Keratinocyte (primary cell): ENCODE results near the gene GABRB2. TPM values are rescaled to one million over a fixed set of nuclear protein-coding genes. Genes with fewer than 3 reads are reported as not detected.

Experiments used
- DNase-seq: peaks from one replicate; pipeline ENCODE4 v3.0.0-alpha.2; 2011; ENCODE audit warnings: low read depth, missing footprints, low spot score
- FAIRE-seq: peaks from 2 replicates; lab custom pipeline; 2011; peaks lifted over from hg19 to GRCh38; lab: Jason Lieb, UNC
- H2AFZ ChIP-seq: 2 replicates; pipeline ENCODE4 v1.6.0; 2012; ENCODE audit warnings: low read length, control low read depth, inconsistent platforms; ENCODE audit not compliant: control insufficient read depth
- H3K27ac ChIP-seq: 2 replicates; pipeline ENCODE4 v1.5.1; 2011; ENCODE audit warnings: low read length; ENCODE audit not compliant: control insufficient read depth, insufficient read depth
- H3K27me3 ChIP-seq: 3 replicates; pipeline ENCODE4 v1.6.0; 2011; ENCODE audit warnings: low read length; ENCODE audit not compliant: control insufficient read depth, insufficient read depth; ENCODE audit errors: extremely low read depth
- H3K36me3 ChIP-seq, 2 experiments: 2 replicates in 1 of 2; 3 replicates in 1 of 2; pipeline ENCODE4 v1.5.1; 2011; ENCODE audit warnings: low read length in 2 of 2, mild to moderate bottlenecking in 1 of 2; ENCODE audit not compliant: control insufficient read depth in 2 of 2, insufficient read depth in 2 of 2; ENCODE audit errors: extremely low read depth in 1 of 2
- H3K4me1 ChIP-seq: 3 replicates; pipeline ENCODE4 v1.5.1; 2011; ENCODE audit warnings: low read length; ENCODE audit not compliant: control insufficient read depth, insufficient read depth; ENCODE audit errors: extremely low read depth
- H3K4me2 ChIP-seq: 3 replicates; pipeline ENCODE4 v1.6.0; 2011; ENCODE audit warnings: low read depth, low read length; ENCODE audit not compliant: control insufficient read depth, insufficient read depth; ENCODE audit errors: extremely low read depth
- H3K4me3 ChIP-seq, 3 experiments: fragments of 200-600 bp in 1 of 3; sonication (generic) in 1 of 3; 2 replicates in 2 of 3; 3 replicates in 1 of 3; pipeline ENCODE4 v1.5.1; 2011 to 2016; ENCODE audit warnings: low read length in 3 of 3, mild to moderate bottlenecking in 3 of 3, control low read depth in 2 of 3, inconsistent platforms in 1 of 3, low read depth in 1 of 3, mixed read lengths in 1 of 3, mixed run types in 1 of 3, moderate library complexity in 1 of 3; ENCODE audit not compliant: control insufficient read depth in 2 of 3, insufficient read depth in 2 of 3; ENCODE audit errors: extremely low read depth in 1 of 3
- H3K79me2 ChIP-seq: 2 replicates; pipeline ENCODE4 v1.6.0; 2012; ENCODE audit warnings: low read length; ENCODE audit not compliant: control insufficient read depth, insufficient read depth
- H3K9ac ChIP-seq: 3 replicates; pipeline ENCODE4 v1.6.0; 2011; ENCODE audit warnings: low read length; ENCODE audit not compliant: control insufficient read depth, insufficient read depth; ENCODE audit errors: extremely low read depth
- H3K9me1 ChIP-seq: 3 replicates; pipeline ENCODE4 v1.6.0; 2011; ENCODE audit warnings: low read length; ENCODE audit not compliant: control insufficient read depth, insufficient read depth; ENCODE audit errors: extremely low read depth
- H3K9me3 ChIP-seq: 2 replicates; pipeline ENCODE4 v1.5.1; 2012; ENCODE audit warnings: low read depth, low read length; ENCODE audit not compliant: control insufficient read depth
- H4K20me1 ChIP-seq: 3 replicates; pipeline ENCODE4 v1.6.0; 2011; ENCODE audit warnings: low read length; ENCODE audit not compliant: control insufficient read depth, insufficient read depth; ENCODE audit errors: extremely low read depth
- CTCF ChIP-seq, 3 experiments: IDR thresholded peaks in 1 of 3; conservative IDR thresholded peaks in 1 of 3; optimal IDR thresholded peaks in 1 of 3; 2 replicates in 2 of 3; 3 replicates in 1 of 3; pipeline versions ENCODE3 to v1.5.1; 2011; ENCODE audit warnings: low read length in 3 of 3, mild to moderate bottlenecking in 3 of 3, moderate library complexity in 2 of 3, control low read depth in 1 of 3, inconsistent platforms in 1 of 3; ENCODE audit not compliant: insufficient read depth in 2 of 3; ENCODE audit errors: extremely low read depth in 1 of 3
- EZH2 ChIP-seq: IDR thresholded peaks from one replicate; pipeline ENCODE4 v1.6.1; 2012; ENCODE audit warnings: inconsistent platforms, mild to moderate bottlenecking, low read length, moderate library complexity
- dilution Hi-C: fragments of 300-500 bp; cut with MboI; formaldehyde crosslinking; loops from one replicate; pipeline ENCODE4 v1.7.0; 2020; ENCODE audit warnings: low sequenced_read_pairs; ENCODE audit not compliant: extremely low pct_ligation_motif_present
- polyA plus RNA-seq, 5 experiments: library from polyadenylated mRNA; depleted of rRNA in 3 of 5; stranded (reverse) in 3 of 5; stranded (forward) in 1 of 5; unstranded in 1 of 5; fragments of >200 nt; gene quantifications; 1 replicate in 1 of 5; 2 replicates in 3 of 5; 3 replicates in 1 of 5; pipeline versions ENCODE4 v1.2.1 to v1.2.3, GENCODE V29; 2011 to 2012; ENCODE audit warnings: missing spikeins in 2 of 5, low read depth in 1 of 5, low replicate concordance in 1 of 5

GABRB2 gene
- polyA plus RNA-seq, 1 donor (not counting 4 experiments of a cell fraction or from before 2014, with no cell fraction given): not detected

GRCh38 chr5:161263191-161263590 is 283.3 kb downstream of the GABRB2 start:
- Histone ChIP-seq H3K4me2 (no peak overlapping the region), H3K4me1 (no peaks in the 10 kb centered on the region), H3K4me3 (no peak overlapping the region), H2AFZ (no peak overlapping the region), H4K20me1 (no peaks in the 10 kb centered on the region), H3K9ac (no peak overlapping the region), H3K27ac (no peak overlapping the region), H3K79me2 (no peaks in the 10 kb centered on the region), H3K9me1 (no peaks in the 10 kb centered on the region), H3K9me3 (no peaks in the 10 kb centered on the region), H3K27me3 (no peaks in the 10 kb centered on the region), H3K36me3 (no peaks in the 10 kb centered on the region)
- DNase-seq (no peak), FAIRE-seq (no peak)
- TF ChIP-seq CTCF (optimal IDR thresholded peaks at IDR 0.05 in 1 of 3, IDR thresholded peaks at IDR 0.05 in 1 of 3, conservative IDR thresholded peaks at IDR 0.05 in 1 of 3; ENCODE audit: extremely low read depth in 1 of 3, insufficient read depth in 2 of 3, low read length in 3 of 3) (no peak), EZH2 (no peak)
- dilution Hi-C loops: no loop called here

GRCh38 chr5:161261668-161262323 is 284.7 kb downstream of the GABRB2 start:
- no peaks in the 10 kb centered on the region for H4K20me1 ChIP-seq
- no peaks in the 10 kb centered on the region for H3K9me3 ChIP-seq
- H3K4me1 ChIP-seq: no peaks in the 10 kb centered on the region
- no peaks in the 10 kb centered on the region for H3K36me3 ChIP-seq
- H3K4me2 ChIP-seq: no peak overlapping the region
- H3K9me1 ChIP-seq: no peaks in the 10 kb centered on the region
- no peaks in the 10 kb centered on the region for H3K27me3 ChIP-seq
- no peak overlapping the region for H3K27ac ChIP-seq
- H3K79me2 ChIP-seq: no peaks in the 10 kb centered on the region
- no peak overlapping the region for H2AFZ ChIP-seq
- H3K4me3 ChIP-seq: no peak overlapping the region
- H3K9ac ChIP-seq: no peak overlapping the region
- FAIRE-seq: no peak
- TF ChIP-seq EZH2: no peak
- TF ChIP-seq CTCF (optimal IDR thresholded peaks at IDR 0.05 in 1 of 3, IDR thresholded peaks at IDR 0.05 in 1 of 3, conservative IDR thresholded peaks at IDR 0.05 in 1 of 3; ENCODE audit: extremely low read depth in 1 of 3, insufficient read depth in 2 of 3, low read length in 3 of 3): no peak
- DNase-seq: no peak
- dilution Hi-C loops: no loop called here
